ENCODE data around the gene SRSF12. TPM values are rescaled to one million over a fixed set of nuclear protein-coding genes. Genes with fewer than 3 reads are reported as not detected.

Gene SRSF12
- total and polyA plus RNA-seq, 9 of the 15 experiments (the other 6 are each of a cell fraction or from before 2014, with no cell fraction given), result not detected

DNA sequence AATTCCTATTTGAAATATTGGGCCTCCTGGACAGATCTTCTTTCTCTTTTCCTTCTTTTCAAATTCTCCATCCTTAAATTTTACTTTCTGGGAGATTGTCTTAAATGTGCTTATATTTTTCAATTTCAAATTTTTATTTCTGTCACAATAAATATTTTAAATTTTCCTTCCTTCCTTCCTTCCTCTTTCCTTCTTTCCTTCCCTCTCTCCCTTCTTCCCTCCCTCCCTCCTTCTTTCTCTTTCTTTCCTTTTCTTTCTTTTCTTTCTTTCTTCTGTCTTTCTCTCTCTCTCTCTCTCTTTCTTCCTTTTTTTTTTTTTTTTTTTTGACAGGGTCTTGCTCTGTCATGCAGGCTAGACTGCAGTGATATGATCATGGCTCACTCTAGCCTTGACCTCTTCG, 54.0 kb downstream of the SRSF12 start:
- H4K20me1 ChIP-seq (replicated peaks; ENCODE audit: control insufficient read depth, insufficient read depth, low read length), result no peaks in the 10 kb centered on the region
- H2AFZ ChIP-seq (ENCODE audit: low read depth, low read length), result no peak overlapping the region
- in situ Hi-C loops (cut with MboI), result no loop called here
- FAIRE-seq (no peak), DNase-seq (ENCODE audit: extremely low read depth in 1 of 4, low spot score in 3 of 4) (no peak), ATAC-seq (no peak)
- WGBS (ENCODE audit: insufficient coverage, low coverage, missing lambda C conversion rate), result 38% methylated on average over 1 of the region's 1 CpG
- CTCF ChIA-PET (ENCODE audit: low intra/inter-chr PET ratio), result no interaction called here
- no peaks in the 10 kb centered on the region for H3K27me3 ChIP-seq (ENCODE audit: control insufficient read depth in 2 of 2, insufficient read depth in 2 of 2, low read length in 2 of 2)
- H3K9me3 ChIP-seq (replicated peaks; ENCODE audit: control insufficient read depth, insufficient read depth, low read depth, low read length), result no peaks in the 10 kb centered on the region
- no peaks in the 10 kb centered on the region for H3K9me1 ChIP-seq (ENCODE audit: control insufficient read depth, insufficient read depth, low read length)
- peaks cover 4 to 5% of the 10 kb centered on the region in 2 experiments; a peak in 3 of 5 replicates for H3K4me1 ChIP-seq (replicated peaks in 1 of 2; ENCODE audit: control insufficient read depth in 2 of 2, insufficient read depth in 2 of 2, low read length in 2 of 2)
- no TSS peak for BruUV-seq (replicated peaks)
- H3K4me2 ChIP-seq (ENCODE audit: insufficient read depth, low read length), result no peak overlapping the region
- no peaks in the 10 kb centered on the region for H3K36me3 ChIP-seq (ENCODE audit: control insufficient read depth, insufficient read depth, low read length)
- no peak overlapping the region for H3K9ac ChIP-seq (ENCODE audit: insufficient read depth in 1 of 2, low read depth in 2 of 2, low read length in 2 of 2)
- no peaks in the 10 kb centered on the region for H3K79me2 ChIP-seq (ENCODE audit: control insufficient read depth, insufficient read depth, low read length)
- no peak overlapping the region for H3K4me3 ChIP-seq
- TF ChIP-seq, protein P1, sequence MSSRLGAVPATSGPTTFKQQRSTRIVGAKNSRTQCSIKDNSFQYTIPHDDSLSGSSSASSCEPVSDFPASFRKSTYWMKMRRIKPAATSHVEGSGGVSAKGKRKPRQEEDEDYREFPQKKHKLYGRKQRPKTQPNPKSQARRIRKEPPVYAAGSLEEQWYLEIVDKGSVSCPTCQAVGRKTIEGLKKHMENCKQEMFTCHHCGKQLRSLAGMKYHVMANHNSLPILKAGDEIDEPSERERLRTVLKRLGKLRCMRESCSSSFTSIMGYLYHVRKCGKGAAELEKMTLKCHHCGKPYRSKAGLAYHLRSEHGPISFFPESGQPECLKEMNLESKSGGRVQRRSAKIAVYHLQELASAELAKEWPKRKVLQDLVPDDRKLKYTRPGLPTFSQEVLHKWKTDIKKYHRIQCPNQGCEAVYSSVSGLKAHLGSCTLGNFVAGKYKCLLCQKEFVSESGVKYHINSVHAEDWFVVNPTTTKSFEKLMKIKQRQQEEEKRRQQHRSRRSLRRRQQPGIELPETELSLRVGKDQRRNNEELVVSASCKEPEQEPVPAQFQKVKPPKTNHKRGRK (tag; IDR thresholded peaks at IDR 0.05), result peak; percentile 86
- TF ChIP-seq THRAP3 (IDR thresholded peaks at IDR 0.05; ENCODE audit: borderline replicate concordance), result no peak
- H3K27ac ChIP-seq (ENCODE audit: extremely low read depth, low read depth, low read length), result no peak overlapping the region
- POLR2A ChIA-PET, result no interaction called here
- intact Hi-C loops (cut with micrococcal nuclease), result no loop called here

DNA sequence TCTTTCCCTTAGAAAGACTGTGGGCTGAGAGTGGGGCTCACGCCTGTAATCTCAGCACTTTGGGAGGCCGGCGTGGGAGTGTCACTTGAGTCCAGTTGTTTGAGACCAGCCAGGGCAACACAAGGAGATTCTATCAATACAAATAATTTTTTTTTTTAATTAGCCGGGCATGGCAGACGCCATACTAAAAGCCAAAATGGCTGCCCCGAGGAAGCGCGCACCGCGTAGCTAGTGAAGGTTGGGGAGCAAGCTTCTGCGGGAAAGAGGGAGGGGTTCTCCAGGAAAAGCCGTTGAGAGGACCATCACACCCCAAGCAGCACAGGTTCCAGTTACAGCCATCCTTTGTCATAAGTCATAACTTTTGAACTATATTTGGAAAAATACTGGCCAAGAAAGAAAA, 58.6 kb downstream of the SRSF12 start:
- Histone ChIP-seq H3K9me3 (replicated peaks; ENCODE audit: control insufficient read depth, insufficient read depth, low read depth, low read length) (no peaks in the 10 kb centered on the region; the same call in 1 of the 2 replicates), H3K36me3 (ENCODE audit: control insufficient read depth, insufficient read depth, low read length) (no peaks in the 10 kb centered on the region), H2AFZ (ENCODE audit: low read depth, low read length) (no peak overlapping the region), H3K4me2 (ENCODE audit: insufficient read depth, low read length) (no peak overlapping the region), H3K9ac (ENCODE audit: insufficient read depth in 1 of 2, low read depth in 2 of 2, low read length in 2 of 2) (no peak overlapping the region), H3K4me1 (replicated peaks in 1 of 2; ENCODE audit: control insufficient read depth in 2 of 2, insufficient read depth in 2 of 2, low read length in 2 of 2) (no peaks in the 10 kb centered on the region; a peak in 1 of 5 replicates), H3K27ac (ENCODE audit: extremely low read depth, low read depth, low read length) (no peak overlapping the region), H3K4me3 (no peak overlapping the region), H3K79me2 (ENCODE audit: control insufficient read depth, insufficient read depth, low read length) (no peaks in the 10 kb centered on the region), H3K9me1 (ENCODE audit: control insufficient read depth, insufficient read depth, low read length) (no peaks in the 10 kb centered on the region), H4K20me1 (replicated peaks; ENCODE audit: control insufficient read depth, insufficient read depth, low read length) (no peaks in the 10 kb centered on the region), H3K27me3 (ENCODE audit: control insufficient read depth in 2 of 2, insufficient read depth in 2 of 2, low read length in 2 of 2) (no peaks in the 10 kb centered on the region)
- no peak for DNase-seq (ENCODE audit: extremely low read depth in 1 of 4, low spot score in 3 of 4)
- ChIA-PET POLR2A (interaction anchor here (0.6 kb wide), 1 partner anchor 68 kb away, joined by 3 read pairs; no protein-coding TSS in a partner anchor), CTCF (ENCODE audit: low intra/inter-chr PET ratio) (no interaction called here)
- no peak for ATAC-seq
- FAIRE-seq, result no peak
- BruUV-seq (replicated peaks), result no TSS peak
- TF ChIP-seq POLR2H (tag; IDR thresholded peaks at IDR 0.05; ENCODE audit: low read depth), result no peak
- TF ChIP-seq YY1 (IDR thresholded peaks at IDR 0.05; ENCODE audit: borderline replicate concordance in 1 of 3, control insufficient read depth in 1 of 3, extremely low read depth in 1 of 3, insufficient read depth in 3 of 3, insufficient read length in 1 of 3, insufficient replicate concordance in 2 of 3, low read depth in 1 of 3, low read length in 2 of 3), result peak in 1 of 3 experiments; percentile 60
- TF ChIP-seq, protein P2, sequence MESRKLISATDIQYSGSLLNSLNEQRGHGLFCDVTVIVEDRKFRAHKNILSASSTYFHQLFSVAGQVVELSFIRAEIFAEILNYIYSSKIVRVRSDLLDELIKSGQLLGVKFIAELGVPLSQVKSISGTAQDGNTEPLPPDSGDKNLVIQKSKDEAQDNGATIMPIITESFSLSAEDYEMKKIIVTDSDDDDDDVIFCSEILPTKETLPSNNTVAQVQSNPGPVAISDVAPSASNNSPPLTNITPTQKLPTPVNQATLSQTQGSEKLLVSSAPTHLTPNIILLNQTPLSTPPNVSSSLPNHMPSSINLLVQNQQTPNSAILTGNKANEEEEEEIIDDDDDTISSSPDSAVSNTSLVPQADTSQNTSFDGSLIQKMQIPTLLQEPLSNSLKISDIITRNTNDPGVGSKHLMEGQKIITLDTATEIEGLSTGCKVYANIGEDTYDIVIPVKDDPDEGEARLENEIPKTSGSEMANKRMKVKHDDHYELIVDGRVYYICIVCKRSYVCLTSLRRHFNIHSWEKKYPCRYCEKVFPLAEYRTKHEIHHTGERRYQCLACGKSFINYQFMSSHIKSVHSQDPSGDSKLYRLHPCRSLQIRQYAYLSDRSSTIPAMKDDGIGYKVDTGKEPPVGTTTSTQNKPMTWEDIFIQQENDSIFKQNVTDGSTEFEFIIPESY (CRISPR knock-in tag; IDR thresholded peaks at IDR 0.05), result 0 out of 2 replicates have a peak, but pooled peaks have one; percentile 20
- in situ Hi-C loops (cut with MboI), result no loop called here
- intact Hi-C loops (cut with micrococcal nuclease), result no loop called here
- WGBS (ENCODE audit: insufficient coverage, low coverage, missing lambda C conversion rate), result 49% methylated on average over 10 of the region's 12 CpGs

Data from K562 (cell line).